Stomach (tissue), 4 donors: ENCODE results near the gene MRPS30.

Experiments
- EP300 ChIP-seq: sonication (generic); formaldehyde crosslinking; IDR thresholded peaks from one replicate; pipeline ENCODE4 v1.6.1; 2017; ENCODE audit warnings: antibody characterized with exemption
- POLR2A ChIP-seq, 4 donors: fragments of 450-650 bp; IDR thresholded peaks; one replicate each; pipeline ENCODE4 v1.6.1; 2016; ENCODE audit warnings: antibody characterized with exemption in 4 of 4, control low read depth in 2 of 4, mild to moderate bottlenecking in 1 of 4, moderate library complexity in 1 of 4
- TF ChIP-seq, protein P1 (sequence below), 7 experiments: fragments of 450-650 bp in 4 of 7; fragments of 200-600 bp in 3 of 7; sonication (generic) in 3 of 7; IDR thresholded peaks; one replicate each; pipeline ENCODE4 v1.5.1; 2016 to 2019; ENCODE audit warnings: antibody characterized with exemption in 7 of 7, control low read depth in 2 of 7, mild to moderate bottlenecking in 1 of 7

DNA sequence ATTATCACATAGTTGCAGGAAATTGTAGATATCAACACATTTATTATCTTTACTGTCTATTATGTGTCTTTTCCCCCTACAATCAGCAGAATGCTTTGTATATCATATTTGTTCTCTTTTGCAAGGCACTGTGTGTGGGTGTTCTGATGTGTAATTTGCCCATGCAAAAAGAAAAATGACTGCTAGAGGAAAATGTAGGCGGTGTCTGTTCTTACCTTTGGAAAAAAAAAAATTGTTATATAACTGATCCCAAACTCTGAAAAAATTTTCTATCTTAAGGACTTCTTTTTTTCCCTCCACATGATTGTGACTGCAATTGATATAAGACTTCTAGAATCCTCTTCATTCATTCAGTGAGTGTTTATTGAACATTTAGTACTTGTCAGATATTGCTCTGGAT lies 24.5 kb downstream of the MRPS30 start:
- TF ChIP-seq, protein P1, sequence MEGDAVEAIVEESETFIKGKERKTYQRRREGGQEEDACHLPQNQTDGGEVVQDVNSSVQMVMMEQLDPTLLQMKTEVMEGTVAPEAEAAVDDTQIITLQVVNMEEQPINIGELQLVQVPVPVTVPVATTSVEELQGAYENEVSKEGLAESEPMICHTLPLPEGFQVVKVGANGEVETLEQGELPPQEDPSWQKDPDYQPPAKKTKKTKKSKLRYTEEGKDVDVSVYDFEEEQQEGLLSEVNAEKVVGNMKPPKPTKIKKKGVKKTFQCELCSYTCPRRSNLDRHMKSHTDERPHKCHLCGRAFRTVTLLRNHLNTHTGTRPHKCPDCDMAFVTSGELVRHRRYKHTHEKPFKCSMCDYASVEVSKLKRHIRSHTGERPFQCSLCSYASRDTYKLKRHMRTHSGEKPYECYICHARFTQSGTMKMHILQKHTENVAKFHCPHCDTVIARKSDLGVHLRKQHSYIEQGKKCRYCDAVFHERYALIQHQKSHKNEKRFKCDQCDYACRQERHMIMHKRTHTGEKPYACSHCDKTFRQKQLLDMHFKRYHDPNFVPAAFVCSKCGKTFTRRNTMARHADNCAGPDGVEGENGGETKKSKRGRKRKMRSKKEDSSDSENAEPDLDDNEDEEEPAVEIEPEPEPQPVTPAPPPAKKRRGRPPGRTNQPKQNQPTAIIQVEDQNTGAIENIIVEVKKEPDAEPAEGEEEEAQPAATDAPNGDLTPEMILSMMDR (IDR thresholded peaks at IDR 0.05) = no peak
- TF ChIP-seq EP300 (no peak), POLR2A (IDR thresholded peaks at IDR 0.05) (no peak)
